Measurements from ENCODE around the gene SENP3. TPM values are rescaled to one million over a fixed set of nuclear protein-coding genes. Genes with fewer than 3 reads are reported as not detected.

Gene SENP3
- total RNA-seq, 1 experiment from 2014 or later = 113 TPM

DNA sequence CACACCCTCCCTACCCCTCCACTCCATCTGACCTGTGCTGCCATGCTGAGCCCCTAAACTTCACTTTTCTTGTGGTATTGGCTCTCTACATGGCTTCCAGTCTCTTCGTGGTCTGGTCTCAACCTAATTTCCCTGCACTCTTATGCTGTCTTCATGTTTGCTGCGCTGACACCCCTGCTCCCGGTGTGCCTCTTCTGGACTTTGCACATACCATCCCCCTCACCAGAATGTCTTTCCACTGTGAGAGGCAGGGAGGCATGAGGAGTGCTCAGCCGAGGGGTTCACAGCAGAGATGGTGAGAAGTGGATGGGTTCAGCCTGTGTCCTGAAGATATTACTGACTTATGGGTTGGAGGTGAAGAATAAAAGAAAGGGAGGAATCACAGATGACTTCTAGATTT lies 10.3 kb upstream of the SENP3 start:
- DNase-seq (ENCODE audit: low read depth, low spot score) = no peak
- in situ Hi-C loops (cut with HindIII; ENCODE audit: low pct_unique_long_range_greater_than_20kb, low sequenced_read_pairs) = no loop called here

DNA sequence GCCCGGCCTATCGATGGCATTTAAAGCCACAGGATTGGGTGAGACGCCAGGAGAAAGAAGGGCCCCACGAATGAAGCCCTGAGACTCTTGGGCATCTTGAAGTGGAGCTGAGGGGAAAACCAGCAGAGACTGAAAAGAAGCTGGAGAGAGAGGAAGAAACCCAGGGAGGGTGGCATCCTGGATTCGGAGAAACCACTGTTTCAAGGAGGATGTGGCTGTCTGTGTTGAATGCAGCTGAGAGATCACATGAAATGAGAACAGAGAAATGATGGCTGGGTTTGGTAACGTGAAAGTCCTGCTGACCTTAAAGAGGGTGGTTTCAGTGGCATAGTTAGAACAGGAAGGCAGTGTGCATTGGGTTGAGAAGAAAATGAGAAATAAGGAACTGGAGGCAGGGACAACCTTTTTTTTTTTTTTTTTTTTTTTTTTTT lies 9.1 kb upstream of the SENP3 start:
- DNase-seq (ENCODE audit: low read depth, low spot score) = peak; percentile 71
- in situ Hi-C loops (cut with HindIII; ENCODE audit: low pct_unique_long_range_greater_than_20kb, low sequenced_read_pairs) = no loop called here

GRCh38 chr17:7553356-7553755 lies 8.4 kb upstream of the SENP3 start:
- in situ Hi-C loops (cut with HindIII; ENCODE audit: low pct_unique_long_range_greater_than_20kb, low sequenced_read_pairs) = no loop called here
- DNase-seq (ENCODE audit: low read depth, low spot score) = no peak

- DNase-seq (ENCODE audit: low read depth, low spot score) = no peak
- in situ Hi-C loops (cut with HindIII; ENCODE audit: low pct_unique_long_range_greater_than_20kb, low sequenced_read_pairs) = no loop called here
Measured at GRCh38 chr17:7555320-7555948, 6.3 kb upstream of the SENP3 start.

- no peak for DNase-seq (ENCODE audit: low read depth, low spot score)
- in situ Hi-C loops (cut with HindIII; ENCODE audit: low pct_unique_long_range_greater_than_20kb, low sequenced_read_pairs) = no loop called here
Measured at GRCh38 chr17:7556627-7557026, 5.1 kb upstream of the SENP3 start.

DNA sequence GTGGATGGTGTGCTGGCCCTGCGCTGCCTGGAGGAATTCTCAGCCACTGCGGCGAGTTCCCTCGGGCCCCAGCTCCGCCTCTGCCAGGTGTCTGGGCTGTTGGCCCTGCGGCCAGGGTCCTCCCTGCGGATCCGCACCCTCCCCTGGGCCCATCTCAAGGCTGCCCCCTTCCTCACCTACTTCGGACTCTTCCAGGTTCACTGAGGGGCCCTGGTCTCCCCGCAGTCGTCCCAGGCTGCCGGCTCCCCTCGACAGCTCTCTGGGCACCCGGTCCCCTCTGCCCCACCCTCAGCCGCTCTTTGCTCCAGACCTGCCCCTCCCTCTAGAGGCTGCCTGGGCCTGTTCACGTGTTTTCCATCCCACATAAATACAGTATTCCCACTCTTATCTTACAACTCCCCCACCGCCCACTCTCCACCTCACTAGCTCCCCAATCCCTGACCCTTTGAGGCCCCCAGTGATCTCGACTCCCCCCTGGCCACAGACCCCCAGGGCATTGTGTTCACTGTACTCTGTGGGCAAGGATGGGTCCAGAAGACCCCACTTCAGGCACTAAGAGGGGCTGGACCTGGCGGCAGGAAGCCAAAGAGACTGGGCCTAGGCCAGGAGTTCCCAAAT lies 4.5 kb upstream of the SENP3 start:
- in situ Hi-C loops (cut with HindIII; ENCODE audit: low pct_unique_long_range_greater_than_20kb, low sequenced_read_pairs) = no loop called here
- DNase-seq (ENCODE audit: low read depth, low spot score) = no peak

DNA sequence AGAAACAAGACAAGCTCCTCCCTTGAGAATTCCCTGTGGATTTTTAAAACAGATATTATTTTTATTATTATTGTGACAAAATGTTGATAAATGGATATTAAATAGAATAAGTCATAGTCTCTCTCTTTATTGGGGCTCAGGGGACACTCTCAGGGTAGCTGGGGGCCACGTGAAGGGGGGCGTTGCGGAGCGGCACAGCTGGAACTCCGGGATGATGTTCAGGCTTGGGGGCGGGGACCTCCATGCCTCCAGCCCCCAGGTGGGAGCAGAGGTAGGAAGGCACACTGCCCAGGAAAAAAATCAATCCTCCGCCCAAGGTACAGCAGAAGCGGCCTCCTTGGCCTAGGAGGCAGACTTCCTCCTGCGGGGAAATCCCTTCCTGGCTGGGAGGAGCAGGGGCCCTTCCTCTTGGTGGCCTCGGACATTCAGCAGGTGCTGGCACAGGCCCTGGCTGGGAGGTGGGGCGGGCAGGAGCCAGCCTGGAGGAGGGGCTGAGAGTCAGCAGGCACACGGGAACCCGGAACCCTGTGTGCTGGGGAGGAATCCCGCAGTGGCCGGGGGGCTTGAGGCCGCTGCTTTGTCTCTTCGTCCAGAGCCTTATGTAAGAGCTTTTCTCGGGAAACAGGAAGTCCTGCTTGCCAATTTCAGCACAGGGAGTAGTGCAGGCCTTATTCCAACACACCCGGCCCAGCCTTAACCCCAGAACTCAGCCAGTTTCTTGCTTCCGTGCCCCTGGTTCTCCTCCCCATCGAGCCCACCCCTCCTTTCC lies 3.8 kb upstream of the SENP3 start:
- in situ Hi-C loops (cut with HindIII; ENCODE audit: low pct_unique_long_range_greater_than_20kb, low sequenced_read_pairs) = no loop called here
- no peak for DNase-seq (ENCODE audit: low read depth, low spot score)

GRCh38 chr17:7558544-7559319 lies 3.0 kb upstream of the SENP3 start, which contains the start of gene TNFSF13:
TSS of gene TNFSF13 (plus strand) at chr17:7558750. CDS start at chr17:7559040, 290 bp downstream.
- DNase-seq (ENCODE audit: low read depth, low spot score) = no peak
- in situ Hi-C loops (cut with HindIII; ENCODE audit: low pct_unique_long_range_greater_than_20kb, low sequenced_read_pairs) = no loop called here

DNA sequence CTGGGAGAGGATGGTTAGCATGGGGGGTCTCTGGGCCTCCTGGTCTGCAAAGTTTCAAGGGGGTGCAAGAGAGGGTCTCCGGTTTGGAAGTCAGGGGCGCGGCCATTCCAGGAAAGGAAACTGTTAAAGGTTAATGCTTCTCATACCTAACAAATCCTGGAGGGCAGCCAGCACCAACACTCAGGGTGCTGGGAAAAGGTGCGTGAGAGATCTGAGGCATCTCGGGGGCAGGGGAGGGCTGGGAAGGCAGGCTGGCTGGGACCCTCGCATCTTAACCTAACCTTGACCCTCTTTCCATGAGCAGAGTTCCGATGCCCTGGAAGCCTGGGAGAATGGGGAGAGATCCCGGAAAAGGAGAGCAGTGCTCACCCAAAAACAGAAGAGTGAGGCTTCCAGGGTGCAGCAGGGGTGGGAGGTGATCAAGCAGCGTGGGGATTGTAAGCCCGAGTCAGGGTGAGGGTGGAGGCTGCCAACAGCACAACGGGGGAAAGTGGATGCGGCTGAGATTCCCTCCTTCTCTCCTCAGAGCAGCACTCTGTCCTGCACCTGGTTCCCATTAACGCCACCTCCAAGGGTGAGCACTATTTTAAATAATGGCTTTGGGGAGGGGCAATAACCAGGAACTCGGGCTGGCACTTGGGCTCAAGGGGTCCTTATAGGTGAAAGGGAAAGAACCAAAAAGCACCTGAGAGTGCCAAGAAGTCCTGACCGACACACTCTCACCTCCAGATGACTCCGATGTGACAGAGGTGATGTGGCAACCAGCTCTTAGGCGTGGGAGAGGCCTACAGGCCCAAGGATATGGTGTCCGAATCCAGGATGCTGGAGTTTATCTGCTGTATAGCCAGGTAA lies 2.2 kb upstream of the SENP3 start:
- in situ Hi-C loops (cut with HindIII; ENCODE audit: low pct_unique_long_range_greater_than_20kb, low sequenced_read_pairs) = no loop called here
- DNase-seq (ENCODE audit: low read depth, low spot score) = no peak

GRCh38 chr17:7560172-7561027 lies 1.3 kb upstream of the SENP3 start:
- in situ Hi-C loops (cut with HindIII; ENCODE audit: low pct_unique_long_range_greater_than_20kb, low sequenced_read_pairs) = no loop called here
- DNase-seq (ENCODE audit: low read depth, low spot score) = peak; percentile 77

DNA sequence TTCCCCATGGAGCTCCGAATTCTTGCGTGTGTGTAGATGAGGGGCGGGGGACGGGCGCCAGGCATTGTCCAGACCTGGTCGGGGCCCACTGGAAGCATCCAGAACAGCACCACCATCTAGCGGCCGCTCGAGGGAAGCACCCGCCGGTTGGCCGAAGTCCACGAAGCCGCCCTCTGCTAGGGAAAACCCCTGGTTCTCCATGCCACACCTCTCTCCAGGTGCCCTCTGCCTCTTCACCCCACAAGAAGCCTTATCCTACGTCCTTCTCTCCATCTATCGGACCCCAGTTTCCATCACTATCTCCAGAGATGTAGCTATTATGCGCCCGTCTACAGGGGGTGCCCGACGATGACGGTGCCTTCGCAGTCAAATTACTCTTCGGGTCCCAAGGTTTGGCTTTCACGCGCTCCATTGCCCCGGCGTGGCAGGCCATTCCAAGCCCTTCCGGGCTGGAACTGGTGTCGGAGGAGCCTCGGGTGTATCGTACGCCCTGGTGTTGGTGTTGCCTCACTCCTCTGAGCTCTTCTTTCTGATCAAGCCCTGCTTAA lies 617 bp upstream of the SENP3 start:
- in situ Hi-C loops (cut with HindIII; ENCODE audit: low pct_unique_long_range_greater_than_20kb, low sequenced_read_pairs) = no loop called here
- peak; percentile 84 for DNase-seq (ENCODE audit: low read depth, low spot score)

DNA sequence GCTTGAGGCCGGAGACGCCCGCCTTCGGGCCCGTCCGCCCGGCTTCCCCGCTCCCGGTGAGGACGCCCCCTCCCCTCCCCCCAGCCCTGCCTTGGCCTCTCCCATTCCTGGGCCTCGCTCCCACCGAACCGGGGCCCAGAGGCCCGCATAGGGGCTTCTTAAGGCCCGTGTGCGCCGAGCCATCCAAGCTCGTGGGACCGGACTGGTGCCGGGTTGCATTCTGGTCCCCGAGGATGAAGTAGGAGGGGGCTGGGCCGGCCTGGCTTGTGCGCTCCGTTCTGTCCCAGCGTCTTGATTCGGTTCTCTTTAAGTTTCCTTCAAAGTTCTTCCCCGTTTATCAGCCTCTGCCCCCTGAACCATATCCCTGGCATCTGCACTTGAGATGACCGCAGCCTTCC lies 488 bp downstream of the SENP3 start:
- in situ Hi-C loops (cut with HindIII; ENCODE audit: low pct_unique_long_range_greater_than_20kb, low sequenced_read_pairs) = no loop called here
- DNase-seq (ENCODE audit: low read depth, low spot score) = no peak

DNA sequence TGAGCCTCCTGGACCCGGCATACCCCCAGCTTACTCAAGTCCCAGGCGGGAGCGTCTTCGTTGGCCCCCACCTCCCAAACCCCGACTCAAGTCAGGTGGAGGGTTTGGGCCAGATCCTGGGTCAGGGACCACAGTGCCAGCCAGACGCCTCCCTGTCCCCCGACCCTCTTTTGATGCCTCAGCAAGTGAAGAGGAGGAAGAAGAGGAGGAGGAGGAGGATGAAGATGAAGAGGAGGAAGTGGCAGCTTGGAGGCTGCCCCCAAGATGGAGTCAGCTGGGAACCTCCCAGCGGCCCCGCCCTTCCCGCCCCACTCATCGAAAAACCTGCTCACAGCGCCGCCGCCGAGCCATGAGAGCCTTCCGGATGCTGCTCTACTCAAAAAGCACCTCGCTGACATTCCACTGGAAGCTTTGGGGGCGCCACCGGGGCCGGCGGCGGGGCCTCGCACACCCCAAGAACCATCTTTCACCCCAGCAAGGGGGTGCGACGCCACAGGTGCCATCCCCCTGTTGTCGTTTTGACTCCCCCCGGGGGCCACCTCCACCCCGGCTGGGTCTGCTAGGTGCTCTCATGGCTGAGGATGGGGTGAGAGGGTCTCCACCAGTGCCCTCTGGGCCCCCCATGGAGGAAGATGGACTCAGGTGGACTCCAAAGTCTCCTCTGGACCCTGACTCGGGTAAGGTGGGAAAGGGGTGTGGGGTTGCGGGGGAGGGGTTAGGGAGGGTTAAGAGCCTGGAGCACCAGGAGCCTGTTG lies 1.6 kb downstream of the SENP3 start:
- DNase-seq (ENCODE audit: low read depth, low spot score) = no peak

DNA sequence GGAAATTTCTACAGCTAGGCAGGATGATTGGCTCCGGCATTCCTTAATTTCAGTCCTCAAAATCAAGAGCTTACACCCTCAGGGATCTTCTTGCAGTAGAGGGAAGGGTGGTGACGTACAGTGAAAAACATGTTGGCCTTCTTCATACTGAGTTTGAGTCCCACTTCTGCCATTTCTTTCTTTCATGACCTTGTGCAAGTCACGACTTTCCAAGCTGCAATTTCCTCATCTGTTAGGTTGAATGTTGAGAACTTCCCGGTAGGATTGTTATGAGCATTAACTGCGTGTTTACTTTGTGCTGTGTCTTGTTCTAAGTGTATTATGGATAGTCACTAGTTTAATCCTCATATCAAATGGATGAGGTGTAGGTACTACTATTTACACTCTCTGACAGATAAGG lies 7.9 kb downstream of the SENP3 start:
- DNase-seq (ENCODE audit: low read depth, low spot score) = no peak
- in situ Hi-C loops (cut with HindIII; ENCODE audit: low pct_unique_long_range_greater_than_20kb, low sequenced_read_pairs) = no loop called here

More for the DNA sequence above, 1.6 kb downstream of the SENP3 start:
- in situ Hi-C loops (cut with HindIII; ENCODE audit: low pct_unique_long_range_greater_than_20kb, low sequenced_read_pairs) = no loop called here

DNA sequence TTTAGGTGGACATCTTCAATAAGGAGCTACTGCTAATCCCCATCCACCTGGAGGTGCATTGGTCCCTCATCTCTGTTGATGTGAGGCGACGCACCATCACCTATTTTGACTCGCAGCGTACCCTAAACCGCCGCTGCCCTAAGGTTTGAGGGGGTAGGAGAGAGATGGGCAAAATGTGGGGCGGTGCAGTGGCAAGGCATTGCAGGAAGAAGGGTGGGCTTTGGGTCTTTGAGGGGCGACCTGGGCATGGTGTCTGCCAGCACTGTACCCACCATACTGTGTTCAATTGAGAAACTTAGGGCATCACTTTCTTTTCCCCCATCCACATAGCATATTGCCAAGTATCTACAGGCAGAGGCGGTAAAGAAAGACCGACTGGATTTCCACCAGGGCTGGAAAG lies 8.6 kb downstream of the SENP3 start:
- in situ Hi-C loops (cut with HindIII; ENCODE audit: low pct_unique_long_range_greater_than_20kb, low sequenced_read_pairs) = no loop called here

DNA sequence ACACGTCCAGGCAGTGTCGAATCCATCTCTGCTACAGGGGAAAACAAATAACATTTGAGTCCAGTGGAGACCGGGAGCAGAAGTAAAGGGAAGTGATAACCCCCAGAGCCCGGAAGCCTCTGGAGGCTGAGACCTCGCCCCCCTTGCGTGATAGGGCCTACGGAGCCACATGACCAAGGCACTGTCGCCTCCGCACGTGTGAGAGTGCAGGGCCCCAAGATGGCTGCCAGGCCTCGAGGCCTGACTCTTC lies 10.5 kb downstream of the SENP3 start:
- in situ Hi-C loops (cut with HindIII; ENCODE audit: low pct_unique_long_range_greater_than_20kb, low sequenced_read_pairs) = no loop called here
- no peak for DNase-seq (ENCODE audit: low read depth, low spot score)

More for the DNA sequence above, 8.6 kb downstream of the SENP3 start:
- no peak for DNase-seq (ENCODE audit: low read depth, low spot score)
